ENCODE measurements around the gene CEBPA. TPM values are rescaled to one million over a fixed set of nuclear protein-coding genes. Genes with fewer than 3 reads are reported as not detected.
A peak's percentile ranks its signal among the peaks of the same experiment; 100 is the strongest.

Gene CEBPA
- total RNA-seq, 5 donors from 2014 or later (not counting 1 experiment from before 2014, with no cell fraction given): 1.1 to 2.1 (median 1.8) TPM

GRCh38 chr19:33310606-33311325 lies 8.4 kb upstream of the CEBPA start:
- H3K4me1 Mint-ChIP-seq: no peaks in the 10 kb centered on the region
- Histone ChIP-seq H3K9me3 (no peaks in the 10 kb centered on the region), H3K36me3 (ENCODE audit: control insufficient read depth in 2 of 2, extremely low read depth in 1 of 2, insufficient read depth in 1 of 2, low read length in 1 of 2) (no peaks in the 10 kb centered on the region), H3K4me3 (ENCODE audit: control insufficient read depth in 1 of 2, extremely low read depth in 1 of 2, low read length in 1 of 2) (no peak overlapping the region), H3K4me1 (ENCODE audit: control insufficient read depth in 1 of 2, extremely low read depth in 1 of 2, insufficient read depth in 2 of 2, low read length in 2 of 2) (no peaks in the 10 kb centered on the region), H3K27ac (ENCODE audit: low read length) (no peak overlapping the region), H3K27me3 (replicated peaks in 1 of 2; ENCODE audit: control insufficient read depth in 2 of 2, extremely low read depth in 1 of 2, insufficient read depth in 2 of 2, low read length in 1 of 2) (peaks cover 0 to 39% of the 10 kb centered on the region in 2 experiments)
- H3K27ac Mint-ChIP-seq: no peak overlapping the region
- ChIA-PET CTCF (no interaction called here), POLR2A (no interaction called here)
- H3K36me3 Mint-ChIP-seq: no peaks in the 10 kb centered on the region
- ATAC-seq (replicated peaks in 1 of 4) (no peak), DNase-seq (no peak)
- WGBS (ENCODE audit: insufficient coverage): 94% methylated on average over 15 of the region's 18 CpGs
- peaks cover 27 to 40% of the 10 kb centered on the region in 2 donors for H3K27me3 Mint-ChIP-seq
- no peaks in the 10 kb centered on the region for H3K9me3 Mint-ChIP-seq
- H3K4me3 Mint-ChIP-seq: no peak overlapping the region

GRCh38 chr19:33309826-33310225 lies 7.5 kb upstream of the CEBPA start:
- no peaks in the 10 kb centered on the region for H3K36me3 Mint-ChIP-seq

GRCh38 chr19:33306853-33307792 lies 4.8 kb upstream of the CEBPA start:
- peaks cover 0 to 45% of the 10 kb centered on the region in 2 experiments for H3K27me3 ChIP-seq (replicated peaks in 1 of 2; ENCODE audit: control insufficient read depth in 2 of 2, extremely low read depth in 1 of 2, insufficient read depth in 2 of 2, low read length in 1 of 2)
- no peaks in the 10 kb centered on the region for H3K36me3 ChIP-seq (ENCODE audit: control insufficient read depth in 2 of 2, extremely low read depth in 1 of 2, insufficient read depth in 1 of 2, low read length in 1 of 2)
- no peaks in the 10 kb centered on the region for H3K36me3 Mint-ChIP-seq
- H3K27ac ChIP-seq (ENCODE audit: low read length): no peak overlapping the region
- peaks cover 0 to 13% of the 10 kb centered on the region in 2 experiments for H3K4me1 ChIP-seq (ENCODE audit: control insufficient read depth in 1 of 2, extremely low read depth in 1 of 2, insufficient read depth in 2 of 2, low read length in 2 of 2)
- no peaks in the 10 kb centered on the region for H3K9me3 ChIP-seq
- H3K27ac Mint-ChIP-seq: no peak overlapping the region
- ChIA-PET POLR2A (no interaction called here), CTCF (interaction anchor here in 1 of 2 donors (0.6 kb wide), 1 partner anchor 65 kb away, joined by 3 read pairs; no protein-coding TSS in a partner anchor)
- no peak overlapping the region for H3K4me3 ChIP-seq (ENCODE audit: control insufficient read depth in 1 of 2, extremely low read depth in 1 of 2, low read length in 1 of 2)
- peaks cover 0 to 5% (median 3%) of the 10 kb centered on the region in 3 donors for H3K4me1 Mint-ChIP-seq
- H3K9me3 Mint-ChIP-seq: no peaks in the 10 kb centered on the region
- ATAC-seq (replicated peaks in 1 of 4): no peak
- 84% methylated on average over 6 of the region's 12 CpGs for WGBS (ENCODE audit: insufficient coverage)
- no peak overlapping the region for H3K4me3 Mint-ChIP-seq
- DNase-seq: no peak
- peaks cover 40 to 45% of the 10 kb centered on the region in 2 donors for H3K27me3 Mint-ChIP-seq

More at GRCh38 chr19:33309826-33310225, 7.5 kb upstream of the CEBPA start:
- Histone ChIP-seq H3K27ac (ENCODE audit: low read length) (no peak overlapping the region), H3K4me1 (ENCODE audit: control insufficient read depth in 1 of 2, extremely low read depth in 1 of 2, insufficient read depth in 2 of 2, low read length in 2 of 2) (no peaks in the 10 kb centered on the region), H3K27me3 (replicated peaks in 1 of 2; ENCODE audit: control insufficient read depth in 2 of 2, extremely low read depth in 1 of 2, insufficient read depth in 2 of 2, low read length in 1 of 2) (peaks cover 0 to 38% of the 10 kb centered on the region in 2 experiments), H3K9me3 (no peaks in the 10 kb centered on the region), H3K4me3 (ENCODE audit: control insufficient read depth in 1 of 2, extremely low read depth in 1 of 2, low read length in 1 of 2) (no peak overlapping the region), H3K36me3 (ENCODE audit: control insufficient read depth in 2 of 2, extremely low read depth in 1 of 2, insufficient read depth in 1 of 2, low read length in 1 of 2) (no peaks in the 10 kb centered on the region)
- ChIA-PET CTCF (no interaction called here), POLR2A (no interaction called here)
- Mint-ChIP-seq H3K9me3 (no peaks in the 10 kb centered on the region), H3K4me1 (no peaks in the 10 kb centered on the region), H3K27me3 (peaks cover 33 to 38% of the 10 kb centered on the region in 2 donors), H3K27ac (no peak overlapping the region), H3K4me3 (no peak overlapping the region)
- 75% methylated on average over 7 of the region's 10 CpGs for WGBS (ENCODE audit: insufficient coverage)
- DNase-seq: no peak
- ATAC-seq (replicated peaks in 1 of 4): no peak

DNA sequence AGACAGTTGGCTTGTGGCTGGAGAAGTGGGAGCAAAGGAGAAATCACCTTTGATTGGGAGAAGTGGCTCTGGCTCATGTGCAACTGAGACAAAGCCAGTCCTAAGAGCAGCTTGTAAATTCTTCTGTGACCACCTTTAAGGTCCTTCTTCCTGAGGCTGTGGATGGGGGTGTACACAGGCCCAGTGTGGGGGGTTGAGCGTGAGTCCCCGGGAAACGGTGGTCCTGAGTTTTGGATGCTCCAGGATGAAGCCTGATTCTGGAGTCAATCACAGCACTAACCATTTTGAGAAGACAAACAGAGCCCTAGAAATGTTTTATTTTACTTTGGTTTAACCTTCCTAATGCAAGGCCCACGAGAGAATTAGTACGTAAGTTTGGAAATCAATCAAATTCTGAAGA lies 3.9 kb upstream of the CEBPA start:
- ATAC-seq (replicated peaks in 1 of 4) (no peak), DNase-seq (no peak)
- ChIA-PET POLR2A (no interaction called here), CTCF (interaction anchor here in 1 of 2 donors (0.6 kb wide), 1 partner anchor 64 kb away, joined by 3 read pairs; no protein-coding TSS in a partner anchor)
- no peaks in the 10 kb centered on the region for H3K9me3 ChIP-seq
- Mint-ChIP-seq H3K4me3 (no peak overlapping the region), H3K36me3 (no peaks in the 10 kb centered on the region), H3K9me3 (no peaks in the 10 kb centered on the region), H3K4me1 (peaks cover 0 to 5% (median 3%) of the 10 kb centered on the region in 3 donors), H3K27me3 (peaks cover 40 to 44% of the 10 kb centered on the region in 2 donors), H3K27ac (no peak overlapping the region)
- H3K4me1 ChIP-seq (ENCODE audit: control insufficient read depth in 1 of 2, extremely low read depth in 1 of 2, insufficient read depth in 2 of 2, low read length in 2 of 2): peaks cover 0 to 15% of the 10 kb centered on the region in 2 experiments
- no CpG with 5 or more reads among the region's 5 CpGs for WGBS (ENCODE audit: insufficient coverage)
- H3K27me3 ChIP-seq (replicated peaks in 1 of 2; ENCODE audit: control insufficient read depth in 2 of 2, extremely low read depth in 1 of 2, insufficient read depth in 2 of 2, low read length in 1 of 2): peaks cover 0 to 39% of the 10 kb centered on the region in 2 experiments
- H3K4me3 ChIP-seq (ENCODE audit: control insufficient read depth in 1 of 2, extremely low read depth in 1 of 2, low read length in 1 of 2): no peak overlapping the region
- H3K36me3 ChIP-seq (ENCODE audit: control insufficient read depth in 2 of 2, extremely low read depth in 1 of 2, insufficient read depth in 1 of 2, low read length in 1 of 2): no peaks in the 10 kb centered on the region
- H3K27ac ChIP-seq (ENCODE audit: low read length): no peak overlapping the region

GRCh38 chr19:33304760-33305647 lies 2.7 kb upstream of the CEBPA start:
- Histone ChIP-seq H3K9me3 (no peaks in the 10 kb centered on the region), H3K27me3 (replicated peaks in 1 of 2; ENCODE audit: control insufficient read depth in 2 of 2, extremely low read depth in 1 of 2, insufficient read depth in 2 of 2, low read length in 1 of 2) (peaks cover 0 to 42% of the 10 kb centered on the region in 2 experiments), H3K4me3 (ENCODE audit: control insufficient read depth in 1 of 2, extremely low read depth in 1 of 2, low read length in 1 of 2) (no peak overlapping the region), H3K4me1 (ENCODE audit: control insufficient read depth in 1 of 2, extremely low read depth in 1 of 2, insufficient read depth in 2 of 2, low read length in 2 of 2) (peaks cover 0 to 25% of the 10 kb centered on the region in 2 experiments), H3K27ac (ENCODE audit: low read length) (no peak overlapping the region), H3K36me3 (ENCODE audit: control insufficient read depth in 2 of 2, extremely low read depth in 1 of 2, insufficient read depth in 1 of 2, low read length in 1 of 2) (no peaks in the 10 kb centered on the region)
- ATAC-seq (replicated peaks in 1 of 4) (no peak), DNase-seq (no peak)
- Mint-ChIP-seq H3K4me3 (peak overlapping the region in 1 of 3 donors; percentile 21), H3K27ac (no peak overlapping the region), H3K27me3 (peaks cover 33 to 44% of the 10 kb centered on the region in 2 donors), H3K36me3 (no peaks in the 10 kb centered on the region), H3K9me3 (no peaks in the 10 kb centered on the region), H3K4me1 (peaks cover 0 to 7% (median 3%) of the 10 kb centered on the region in 3 donors)
- CTCF ChIA-PET: no interaction called here
- POLR2A ChIA-PET: no interaction called here
- 85% methylated on average over 8 of the region's 12 CpGs for WGBS (ENCODE audit: insufficient coverage)

DNA sequence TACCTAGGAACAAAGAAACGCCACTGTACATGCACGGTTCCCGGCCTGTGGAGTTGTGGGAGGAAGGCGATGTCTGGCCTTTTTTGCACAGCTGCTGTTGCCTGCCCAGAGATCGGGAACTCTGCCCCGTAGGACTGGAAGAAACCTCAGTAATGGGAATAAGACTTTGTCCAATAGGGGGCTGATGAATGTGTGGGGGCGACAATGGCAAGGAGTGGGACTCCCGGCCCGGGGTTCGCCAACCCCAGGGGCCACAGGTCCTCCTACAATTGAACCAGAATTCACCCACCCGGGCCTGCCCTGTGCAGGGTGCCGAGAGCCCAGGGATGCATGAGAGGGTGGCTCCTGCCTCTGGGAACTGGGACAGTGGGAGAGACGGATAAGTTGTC lies 2.0 kb upstream of the CEBPA start:
- DNase-seq (no peak), ATAC-seq (replicated peaks in 1 of 4) (no peak)
- ChIA-PET CTCF (no interaction called here), POLR2A (no interaction called here)
- Mint-ChIP-seq H3K4me3 (peak overlapping the region; percentile 13 to 71 (median 21)), H3K36me3 (no peaks in the 10 kb centered on the region), H3K4me1 (peaks cover 0 to 7% (median 3%) of the 10 kb centered on the region in 3 donors), H3K27me3 (peaks cover 32 to 44% of the 10 kb centered on the region in 2 donors), H3K27ac (no peak overlapping the region), H3K9me3 (no peaks in the 10 kb centered on the region)
- H3K9me3 ChIP-seq: no peaks in the 10 kb centered on the region
- 63% methylated on average over 3 of the region's 13 CpGs for WGBS (ENCODE audit: insufficient coverage)
- peaks cover 0 to 25% of the 10 kb centered on the region in 2 experiments for H3K4me1 ChIP-seq (ENCODE audit: control insufficient read depth in 1 of 2, extremely low read depth in 1 of 2, insufficient read depth in 2 of 2, low read length in 2 of 2)
- no peak overlapping the region for H3K27ac ChIP-seq (ENCODE audit: low read length)
- peaks cover 0 to 44% of the 10 kb centered on the region in 2 experiments for H3K27me3 ChIP-seq (replicated peaks in 1 of 2; ENCODE audit: control insufficient read depth in 2 of 2, extremely low read depth in 1 of 2, insufficient read depth in 2 of 2, low read length in 1 of 2)
- no peak overlapping the region for H3K4me3 ChIP-seq (ENCODE audit: control insufficient read depth in 1 of 2, extremely low read depth in 1 of 2, low read length in 1 of 2)
- H3K36me3 ChIP-seq (ENCODE audit: control insufficient read depth in 2 of 2, extremely low read depth in 1 of 2, insufficient read depth in 1 of 2, low read length in 1 of 2): no peaks in the 10 kb centered on the region

Measured in T-cell (primary cell).